Common myeloid progenitor, CD34-positive (primary cell): ENCODE measurements around the gene MAB21L2.
"Not testable (repeated sequence)": the region's sequence is repeated elsewhere in the genome, so short reads cannot be mapped to it uniquely, and the experiment has no call there.

Experiments used
- CTCF ChIA-PET: fragments of 350-600 bp; sonication (Branson Sonifier 250); formaldehyde crosslinking; loops from one replicate; lab custom pipeline; 2021; ENCODE audit warnings: antibody characterized with exemption; lab: Charles Lee
- POLR2A ChIA-PET: fragments of 350-600 bp; sonication (Branson Sonifier 250); formaldehyde crosslinking; loops from one replicate; lab custom pipeline; 2021; ENCODE audit warnings: antibody characterized with exemption; lab: Charles Lee
- DNase-seq, 3 donors: peaks; one replicate each; pipeline versions ENCODE4 v3.0.0 to v3.0.0-alpha.2; 2013
- H3K27ac ChIP-seq, 2 experiments: 1 replicate in 1 of 2; 2 replicates in 1 of 2; pipeline ENCODE4 v1.7.0; 2013; ENCODE audit warnings: inconsistent platforms in 2 of 2, low read length in 2 of 2, mild to moderate bottlenecking in 2 of 2, low read depth in 1 of 2, moderate library complexity in 1 of 2; ENCODE audit not compliant: severe bottlenecking in 2 of 2, insufficient read depth in 1 of 2, poor library complexity in 1 of 2
- H3K27me3 ChIP-seq, 5 experiments: replicated peaks in 2 of 5; 1 replicate in 3 of 5; 2 replicates in 2 of 5; pipeline versions ENCODE4 v1.6.1 to v1.7.0; 2013; ENCODE audit warnings: low read length in 4 of 5, mild to moderate bottlenecking in 2 of 5, moderate library complexity in 2 of 5, inconsistent platforms in 1 of 5; ENCODE audit not compliant: insufficient read depth in 5 of 5, control insufficient read depth in 4 of 5
- H3K36me3 ChIP-seq, 4 experiments: 1 replicate in 2 of 4; 2 replicates in 2 of 4; pipeline versions ENCODE4 v1.6.1 to v1.7.0; 2013; ENCODE audit warnings: low read length in 3 of 4, control low read depth in 1 of 4, mild to moderate bottlenecking in 1 of 4; ENCODE audit not compliant: control insufficient read depth in 4 of 4, insufficient read depth in 4 of 4
- H3K4me1 ChIP-seq, 4 experiments: 1 replicate in 3 of 4; 2 replicates in 1 of 4; pipeline versions ENCODE4 v1.6.1 to v1.7.1; 2013; ENCODE audit warnings: low read length in 3 of 4, mild to moderate bottlenecking in 3 of 4, control low read depth in 1 of 4, inconsistent platforms in 1 of 4, moderate library complexity in 1 of 4; ENCODE audit not compliant: control insufficient read depth in 4 of 4, insufficient read depth in 4 of 4; ENCODE audit errors: control extremely low read depth in 1 of 4
- H3K4me3 ChIP-seq, 7 experiments: 1 replicate in 4 of 7; 2 replicates in 3 of 7; pipeline versions ENCODE4 v1.5.1 to v1.7.0; 2013; ENCODE audit warnings: mild to moderate bottlenecking in 7 of 7, low read length in 6 of 7, moderate library complexity in 6 of 7, inconsistent platforms in 2 of 7, low read depth in 2 of 7, control low read depth in 1 of 7; ENCODE audit not compliant: insufficient read depth in 4 of 7, control insufficient read depth in 1 of 7; ENCODE audit errors: extremely low read depth in 1 of 7
- H3K9me3 ChIP-seq, 5 experiments: 1 replicate in 4 of 5; 2 replicates in 1 of 5; pipeline versions ENCODE4 v1.6.1 to v1.7.1; 2013; ENCODE audit warnings: low read length in 4 of 5, mild to moderate bottlenecking in 2 of 5, inconsistent platforms in 1 of 5, low read depth in 1 of 5, moderate library complexity in 1 of 5; ENCODE audit not compliant: control insufficient read depth in 4 of 5, insufficient read depth in 2 of 5; ENCODE audit errors: control extremely low read depth in 1 of 5
- WGBS: methylation state at CpG from one replicate; pipeline ENCODE4 v1.1.5; 2013; ENCODE audit not compliant: insufficient coverage; 5-methylcytosine and 5-hydroxymethylcytosine counted together

Gene MAB21L2

GRCh38 chr4:150564967-150565366, 17.0 kb upstream of the MAB21L2 start:
- WGBS, result no CpG with 5 or more reads among the region's 2 CpGs
- H3K27ac ChIP-seq, CTCF ChIA-PET, H3K9me3 ChIP-seq, H3K4me1 ChIP-seq, POLR2A ChIA-PET, H3K4me3 ChIP-seq, DNase-seq, H3K27me3 ChIP-seq: not testable (repeated sequence)
- H3K36me3 ChIP-seq, result peaks cover 2 to 10% (median 6%) of the 10 kb centered on the region in 4 experiments

DNA sequence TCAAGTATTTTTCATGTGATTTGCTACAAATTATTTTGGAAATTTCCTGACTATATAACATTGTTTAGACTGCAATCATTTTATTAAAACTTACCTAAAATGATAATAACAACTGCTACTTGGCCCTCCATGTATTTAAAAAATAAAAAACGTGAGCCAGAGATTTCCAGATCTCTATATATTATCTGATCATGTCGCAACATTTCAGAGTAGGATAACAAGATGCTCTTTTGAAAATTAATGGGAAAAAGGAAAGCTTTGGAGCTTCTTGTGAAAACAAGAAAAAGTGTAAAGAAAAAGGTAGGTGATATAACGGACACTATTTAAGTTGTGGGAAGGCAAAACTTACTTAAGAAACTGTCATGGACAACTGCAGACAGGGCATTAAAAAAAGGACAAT, 14.9 kb upstream of the MAB21L2 start:
- CTCF ChIA-PET, result interaction anchor here (1.2 kb wide), 1 partner anchor 17 kb away, joined by 3 read pairs; no protein-coding TSS in a partner anchor
- 100% methylated on average over 1 of the region's 3 CpGs for WGBS

DNA sequence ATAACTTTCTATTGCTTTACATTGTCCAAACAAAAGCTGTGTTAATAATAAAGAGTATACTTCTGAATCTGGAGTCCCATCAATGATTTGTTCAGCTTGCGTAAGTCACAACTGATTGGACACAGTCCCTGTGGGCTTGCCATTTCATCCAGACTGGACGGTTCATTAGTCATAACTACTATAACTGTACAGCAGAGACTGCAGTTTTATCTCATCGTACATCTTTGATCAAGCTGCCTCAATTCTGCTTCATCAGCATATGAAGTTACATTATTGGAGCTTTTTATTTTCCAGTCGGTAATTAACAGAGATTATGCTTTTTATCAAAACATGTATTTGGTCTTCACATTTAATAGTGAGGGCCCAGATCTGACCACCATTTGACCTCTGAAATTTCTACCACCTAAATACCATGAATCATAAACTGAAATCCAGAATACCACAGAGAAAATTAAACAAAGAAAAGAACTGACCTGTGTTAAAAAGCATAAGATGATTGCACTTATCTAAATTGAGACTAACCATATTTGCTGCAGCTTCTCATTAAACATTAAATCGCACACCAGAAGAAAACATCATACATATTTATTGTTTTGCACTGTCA, 12.5 kb upstream of the MAB21L2 start:
- CTCF ChIA-PET, result interaction anchor here (0.6 kb wide), 1 partner anchor 561 kb away, joined by 3 read pairs; no protein-coding TSS in a partner anchor

More for the DNA sequence above, 14.9 kb upstream of the MAB21L2 start:
- H3K9me3 ChIP-seq, result peaks cover 0 to 7% (median 4%) of the 10 kb centered on the region in 5 experiments
- no peak overlapping the region for H3K4me3 ChIP-seq
- DNase-seq, result no peak
- H3K36me3 ChIP-seq, result peaks cover 0 to 7% (median 5%) of the 10 kb centered on the region in 4 experiments
- no peaks in the 10 kb centered on the region for H3K27me3 ChIP-seq
- no peak overlapping the region for H3K27ac ChIP-seq
- POLR2A ChIA-PET, result no interaction called here
- no peaks in the 10 kb centered on the region for H3K4me1 ChIP-seq

GRCh38 chr4:150569998-150570535, 11.9 kb upstream of the MAB21L2 start:
- H3K27ac ChIP-seq, result no peak overlapping the region
- peaks cover 0 to 8% (median 0%) of the 10 kb centered on the region in 4 experiments for H3K4me1 ChIP-seq
- peaks cover 0 to 7% (median 2%) of the 10 kb centered on the region in 4 experiments for H3K36me3 ChIP-seq
- no peaks in the 10 kb centered on the region for H3K27me3 ChIP-seq
- H3K9me3 ChIP-seq, result peaks cover 0 to 2% (median 2%) of the 10 kb centered on the region in 5 experiments
- no peak overlapping the region for H3K4me3 ChIP-seq
- WGBS, result 100% methylated on average over 2 of the region's 4 CpGs
- POLR2A ChIA-PET, result no interaction called here
- DNase-seq, result no peak
- CTCF ChIA-PET, result interaction anchor here (0.6 kb wide), 1 partner anchor 561 kb away, joined by 3 read pairs; no protein-coding TSS in a partner anchor

More for the DNA sequence above, 12.5 kb upstream of the MAB21L2 start:
- H3K4me1 ChIP-seq, result peaks cover 0 to 8% (median 0%) of the 10 kb centered on the region in 4 experiments
- 100% methylated on average over 2 of the region's 5 CpGs for WGBS
- POLR2A ChIA-PET, result no interaction called here
- H3K36me3 ChIP-seq, result peaks cover 0 to 7% (median 5%) of the 10 kb centered on the region in 4 experiments
- H3K9me3 ChIP-seq, result peaks cover 0 to 7% (median 4%) of the 10 kb centered on the region in 5 experiments
- H3K27me3 ChIP-seq, result no peaks in the 10 kb centered on the region
- no peak for DNase-seq
- H3K27ac ChIP-seq, result no peak overlapping the region
- H3K4me3 ChIP-seq, result no peak overlapping the region

DNA sequence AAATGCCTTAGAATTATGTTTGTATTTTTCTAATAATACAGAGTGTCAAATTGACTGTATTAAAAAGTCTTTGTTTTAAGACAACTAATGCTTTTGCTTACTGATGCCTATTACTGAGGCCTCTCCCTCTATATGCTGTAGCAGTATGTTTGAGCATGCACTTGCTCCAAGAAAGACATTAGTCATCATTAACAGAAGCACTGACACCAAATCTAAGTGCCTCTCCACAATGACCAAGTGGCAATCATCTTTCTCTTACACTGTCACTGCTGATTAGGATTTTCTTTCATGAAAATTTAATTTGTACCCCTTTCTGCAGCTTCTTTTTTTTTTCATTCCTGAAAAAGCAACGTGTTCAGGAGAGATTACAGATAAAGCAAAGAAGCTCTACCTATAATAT, 11.1 kb upstream of the MAB21L2 start:
- Histone ChIP-seq H3K27me3 (no peaks in the 10 kb centered on the region), H3K4me1 (peaks cover 0 to 8% (median 0%) of the 10 kb centered on the region in 4 experiments), H3K9me3 (no peaks in the 10 kb centered on the region), H3K4me3 (no peak overlapping the region), H3K27ac (no peak overlapping the region), H3K36me3 (peaks cover 0 to 7% (median 1%) of the 10 kb centered on the region in 4 experiments)
- ChIA-PET POLR2A (no interaction called here), CTCF (no interaction called here)
- no peak for DNase-seq
- no CpG with 5 or more reads among the region's 1 CpG for WGBS

DNA sequence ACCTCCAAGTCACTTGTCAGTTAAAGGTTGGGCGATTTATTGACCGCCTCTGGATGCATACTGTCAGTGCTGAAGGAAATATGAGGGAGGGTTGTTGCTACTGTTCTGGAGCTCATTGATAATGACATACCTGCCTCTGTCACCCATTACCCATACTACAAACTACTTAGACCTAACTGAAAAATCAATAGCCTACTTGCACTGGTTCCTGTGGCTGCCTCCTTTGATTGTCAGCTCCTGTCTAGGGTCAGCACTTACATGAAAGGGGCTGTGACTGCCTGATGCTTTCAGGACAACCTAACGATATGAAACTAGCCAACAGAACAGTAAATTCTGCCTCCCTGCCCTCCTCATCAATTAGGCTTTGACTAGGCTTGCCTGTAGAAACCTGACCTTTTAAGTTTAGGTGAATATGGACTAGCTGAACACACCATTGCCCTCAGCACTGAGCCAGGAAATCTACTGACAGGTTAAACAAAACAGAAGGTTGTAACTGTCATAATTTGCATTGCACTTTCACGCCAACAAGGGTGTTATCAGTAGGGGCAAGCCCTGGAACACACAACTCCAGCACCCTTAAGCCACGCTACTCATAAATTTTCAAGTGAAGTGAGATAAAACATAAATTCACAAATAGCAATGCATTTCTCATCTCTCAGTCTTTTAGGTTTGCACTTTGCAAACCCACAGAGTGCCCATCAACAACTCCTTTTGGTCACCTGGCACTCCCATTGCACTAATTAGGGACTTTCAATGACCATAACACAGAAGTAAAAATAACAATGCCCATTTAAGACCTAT, 9.0 kb upstream of the MAB21L2 start:
- Histone ChIP-seq H3K36me3 (peaks cover 0 to 3% (median 0%) of the 10 kb centered on the region in 4 experiments), H3K9me3 (no peaks in the 10 kb centered on the region), H3K27me3 (no peaks in the 10 kb centered on the region), H3K4me3 (no peak overlapping the region), H3K27ac (peak overlapping the region; percentile 27 to 60), H3K4me1 (peaks cover 0 to 8% (median 0%) of the 10 kb centered on the region in 4 experiments)
- ChIA-PET POLR2A (interaction anchor here (0.8 kb wide), 1 partner anchor 16 kb away, joined by 4 read pairs; no protein-coding TSS in a partner anchor), CTCF (interaction anchor here (0.9 to 1.7 kb wide), 3 partner anchors 10 to 18 kb away, joined by 3 to 5 read pairs (median 4); no protein-coding TSS in a partner anchor)
- peak in 2 of 3 donors; percentile 7 to 26 for DNase-seq
- 100% methylated on average over 3 of the region's 5 CpGs for WGBS
